ENCODE data around the gene CST3.
A peak's percentile ranks its signal among the peaks of the same experiment; 100 is the strongest.
"Not testable (repeated sequence)": the region's sequence is repeated elsewhere in the genome, so short reads cannot be mapped to it uniquely, and the experiment has no call there.

The CST3 gene

DNA sequence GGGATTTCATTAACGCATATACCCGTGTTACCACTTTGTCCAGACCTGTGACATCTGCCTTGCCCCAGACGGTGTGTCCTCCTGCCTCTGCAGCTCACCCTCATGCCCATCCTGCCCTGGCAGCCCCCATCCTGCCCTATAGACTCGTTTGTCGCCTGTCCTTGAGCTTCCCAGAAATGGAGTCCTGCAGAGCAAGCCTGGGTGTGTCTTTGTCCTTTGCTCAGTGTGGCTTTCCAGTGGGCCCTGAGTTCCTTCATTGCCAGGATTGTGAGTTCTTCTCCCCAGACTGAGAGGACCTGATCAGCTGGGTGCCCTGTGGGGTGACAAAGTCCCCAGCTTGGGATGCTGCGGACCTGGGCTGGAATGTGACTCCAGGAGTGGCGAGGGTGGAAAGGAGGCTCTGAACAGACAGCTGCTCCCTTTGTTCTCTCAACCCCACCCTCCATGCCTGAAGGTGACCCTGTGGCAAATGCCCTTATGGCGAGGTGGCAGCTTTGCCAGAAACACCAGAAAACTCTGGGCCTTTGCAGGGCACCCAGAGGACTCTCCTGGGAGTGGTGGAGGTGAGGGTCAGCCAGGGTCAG, 2.4 kb upstream of the CST3 start:
- Mint-ChIP-seq H3K4me3 (no peak overlapping the region), H3K4me1 (peaks cover 16% of the 10 kb centered on the region), H3K27ac (no peak overlapping the region), H3K9me3 (no peaks in the 10 kb centered on the region), H3K27me3 (peaks cover 46% of the 10 kb centered on the region)
- ATAC-seq (no peak), DNase-seq (no peak)

DNA sequence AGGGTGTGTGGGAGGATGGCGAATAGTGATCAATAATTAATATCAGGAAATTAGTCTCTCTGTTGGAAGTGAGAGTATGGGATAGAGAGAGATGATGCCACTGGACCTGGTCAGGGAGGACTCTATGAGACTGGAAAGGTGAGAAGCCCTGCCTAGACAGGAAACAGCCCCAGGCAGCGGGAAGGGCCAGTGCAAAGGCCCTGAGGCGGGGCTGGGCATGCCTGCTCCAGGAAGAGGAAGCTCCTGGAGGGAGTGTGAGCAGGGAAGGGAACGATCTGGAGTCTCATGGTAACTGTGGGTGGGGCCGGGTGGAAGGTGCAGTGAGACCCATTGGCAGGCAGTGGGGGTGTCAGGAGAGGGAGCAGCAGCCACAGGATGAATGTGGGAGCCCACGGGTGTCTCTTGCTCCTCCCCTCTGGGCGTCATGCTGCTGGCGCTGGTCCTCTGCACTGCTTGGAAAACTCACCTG, 1.8 kb upstream of the CST3 start:
- no peak overlapping the region for H3K4me3 Mint-ChIP-seq

DNA sequence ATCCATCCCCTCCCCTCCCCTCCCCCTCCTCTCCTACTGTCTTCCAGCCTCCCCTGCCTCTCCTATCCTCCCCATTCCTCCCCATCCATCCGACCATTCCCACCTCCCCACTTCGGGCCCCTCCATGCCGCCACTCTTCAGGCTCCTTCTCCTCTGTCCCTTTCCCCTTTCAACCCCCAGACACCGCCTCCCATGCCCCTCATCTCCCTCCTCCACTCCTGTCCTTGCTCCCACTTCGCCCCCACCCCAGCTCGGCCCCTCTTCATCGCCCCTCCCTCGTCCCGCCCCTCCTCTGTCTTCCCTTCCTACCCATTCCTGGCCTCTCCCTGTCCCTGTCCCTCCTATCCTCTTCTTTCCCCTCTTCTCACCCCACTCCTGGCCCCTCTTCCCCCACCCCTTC, 554 bp upstream of the CST3 start:
- no peak for ATAC-seq
- H3K9me3 Mint-ChIP-seq: no peaks in the 10 kb centered on the region
- H3K4me1 Mint-ChIP-seq: peaks cover 11% of the 10 kb centered on the region
- peaks cover 46% of the 10 kb centered on the region for H3K27me3 Mint-ChIP-seq
- no peak overlapping the region for H3K27ac Mint-ChIP-seq
- no peak overlapping the region for H3K4me3 Mint-ChIP-seq
- no peak for DNase-seq

More for the DNA sequence above, 1.8 kb upstream of the CST3 start:
- no peak for DNase-seq
- ATAC-seq: no peak
- H3K9me3 Mint-ChIP-seq: no peaks in the 10 kb centered on the region
- H3K4me1 Mint-ChIP-seq: peaks cover 16% of the 10 kb centered on the region
- peaks cover 46% of the 10 kb centered on the region for H3K27me3 Mint-ChIP-seq
- H3K27ac Mint-ChIP-seq: no peak overlapping the region

DNA sequence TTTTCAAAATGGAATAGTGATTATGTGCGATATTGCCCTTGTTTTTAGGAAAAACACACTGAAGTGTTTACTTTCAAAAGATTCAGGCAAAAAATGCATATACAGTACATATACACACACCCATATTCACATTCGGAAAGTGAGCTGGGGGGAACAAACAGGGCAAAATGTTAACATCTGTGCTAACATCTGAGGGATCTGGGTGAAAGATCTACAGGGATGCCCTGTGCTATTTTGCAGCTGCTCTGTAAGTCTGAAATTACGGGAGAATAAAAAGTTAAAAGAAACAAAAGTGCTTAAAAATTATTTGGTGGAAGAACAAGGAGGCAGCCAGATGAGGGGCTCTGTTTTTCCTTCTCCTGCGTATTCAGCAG, 860 bp downstream of the CST3 start:
- H3K9me3 Mint-ChIP-seq: no peaks in the 10 kb centered on the region

DNA sequence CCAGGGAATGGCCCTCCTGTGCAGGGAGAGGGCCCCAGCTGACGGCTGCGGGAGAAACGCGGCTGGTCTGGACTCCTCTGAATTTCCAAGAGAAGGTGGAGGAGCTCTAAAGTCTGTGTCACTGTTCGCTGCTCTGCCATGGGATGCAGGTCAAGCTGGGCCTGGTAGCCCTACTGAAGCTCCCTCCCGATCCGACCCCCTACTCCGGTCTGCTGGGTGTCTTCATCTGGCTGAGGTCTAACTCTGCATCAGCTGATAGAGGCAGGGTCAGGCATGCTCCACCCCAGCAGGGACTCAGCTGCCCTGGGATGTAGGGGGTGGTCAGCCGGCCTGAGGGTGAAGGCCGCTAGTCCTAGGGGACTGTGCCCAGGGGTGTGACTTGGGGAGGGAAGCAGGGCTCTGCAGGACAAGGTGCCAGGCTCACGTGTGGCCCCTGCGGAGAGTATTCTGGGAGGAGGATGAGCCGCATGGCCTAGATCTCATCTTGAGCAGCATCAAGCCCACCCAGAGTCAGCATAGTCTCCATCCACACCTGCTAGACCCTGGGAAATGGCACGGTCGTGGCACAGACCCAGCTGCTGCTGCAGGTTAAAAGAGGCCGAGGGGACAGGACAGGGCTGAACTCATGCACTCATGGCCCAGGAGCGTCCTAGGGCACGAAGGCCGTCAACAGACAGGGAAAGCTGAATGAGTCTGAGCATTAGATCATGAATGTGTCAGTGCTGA, 1.4 kb downstream of the CST3 start:
- DNase-seq: no peak
- Mint-ChIP-seq H3K27me3 (peaks cover 46% of the 10 kb centered on the region), H3K9me3 (no peaks in the 10 kb centered on the region), H3K27ac (peak overlapping the region in 1 of 2 donors; percentile 80), H3K4me3 (peak overlapping the region; percentile 53 to 74), H3K4me1 (peaks cover 11% of the 10 kb centered on the region)
- no peak for ATAC-seq

More for the DNA sequence above, 860 bp downstream of the CST3 start:
- Mint-ChIP-seq H3K4me1 (peaks cover 11% of the 10 kb centered on the region), H3K27me3 (peaks cover 46% of the 10 kb centered on the region), H3K27ac (no peak overlapping the region), H3K4me3 (peak overlapping the region; percentile 53 to 74)
- DNase-seq (no peak), ATAC-seq (no peak)

DNA sequence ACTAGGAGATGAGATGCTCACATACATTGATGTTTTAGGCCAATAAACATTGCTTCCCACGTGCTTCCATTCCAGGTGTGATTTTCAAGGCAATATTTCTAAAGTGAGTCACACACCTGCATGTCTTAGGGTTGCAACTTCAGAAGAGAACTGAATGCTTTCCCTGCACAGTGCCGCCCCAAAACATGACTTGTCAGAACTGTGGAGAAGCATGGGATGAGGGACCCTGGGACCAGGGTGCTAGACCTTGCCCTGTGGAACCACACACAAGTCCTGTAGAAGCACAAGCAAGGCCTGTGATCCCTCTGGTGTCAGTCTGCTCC, 2.0 kb downstream of the CST3 start:
- H3K9me3 Mint-ChIP-seq, H3K27ac Mint-ChIP-seq, DNase-seq, H3K4me3 Mint-ChIP-seq, ATAC-seq: not testable (repeated sequence)
- Mint-ChIP-seq H3K4me1 (peaks cover 11% of the 10 kb centered on the region), H3K27me3 (peaks cover 44% of the 10 kb centered on the region)

DNA sequence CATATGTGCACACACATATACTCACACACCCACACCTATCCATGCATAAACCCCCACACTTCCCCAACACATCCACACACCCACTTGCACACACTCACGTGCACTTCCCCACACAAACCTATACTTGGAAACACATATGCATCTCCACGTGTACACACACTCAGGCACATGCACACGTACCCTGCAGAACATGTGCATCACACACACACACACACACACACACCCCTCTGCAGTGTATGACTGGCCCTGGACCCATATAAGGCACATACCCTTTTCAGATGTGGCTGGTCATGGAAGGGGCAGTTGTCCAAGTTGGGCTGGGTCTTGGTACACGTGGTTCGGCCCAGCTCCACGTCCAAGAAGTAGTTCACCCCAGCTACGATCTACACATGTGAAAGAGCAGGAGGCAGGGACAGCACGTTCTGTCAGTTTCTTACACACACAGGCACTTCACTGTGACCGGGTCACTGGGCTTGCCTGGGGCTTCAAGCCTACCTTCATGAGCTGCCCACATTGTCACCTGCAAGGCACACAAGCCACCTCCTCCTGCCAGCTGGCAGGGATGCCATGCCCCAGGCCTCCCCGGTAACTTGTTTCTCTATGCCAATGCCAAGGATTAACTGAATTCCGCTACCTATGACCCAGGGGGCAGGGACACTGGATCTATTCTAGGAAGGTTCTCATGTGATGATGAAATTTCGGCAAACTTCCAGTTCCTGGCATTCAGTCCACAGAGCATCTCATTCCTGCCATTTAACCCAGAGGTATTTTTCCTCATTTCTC, 2.6 kb downstream of the CST3 start:
- H3K9me3 Mint-ChIP-seq: no peaks in the 10 kb centered on the region
- peaks cover 39% of the 10 kb centered on the region for H3K27me3 Mint-ChIP-seq
- no peak for DNase-seq
- H3K4me3 Mint-ChIP-seq: no peak overlapping the region
- H3K4me1 Mint-ChIP-seq: peaks cover 11% of the 10 kb centered on the region
- H3K27ac Mint-ChIP-seq: no peak overlapping the region
- ATAC-seq: no peak

DNA sequence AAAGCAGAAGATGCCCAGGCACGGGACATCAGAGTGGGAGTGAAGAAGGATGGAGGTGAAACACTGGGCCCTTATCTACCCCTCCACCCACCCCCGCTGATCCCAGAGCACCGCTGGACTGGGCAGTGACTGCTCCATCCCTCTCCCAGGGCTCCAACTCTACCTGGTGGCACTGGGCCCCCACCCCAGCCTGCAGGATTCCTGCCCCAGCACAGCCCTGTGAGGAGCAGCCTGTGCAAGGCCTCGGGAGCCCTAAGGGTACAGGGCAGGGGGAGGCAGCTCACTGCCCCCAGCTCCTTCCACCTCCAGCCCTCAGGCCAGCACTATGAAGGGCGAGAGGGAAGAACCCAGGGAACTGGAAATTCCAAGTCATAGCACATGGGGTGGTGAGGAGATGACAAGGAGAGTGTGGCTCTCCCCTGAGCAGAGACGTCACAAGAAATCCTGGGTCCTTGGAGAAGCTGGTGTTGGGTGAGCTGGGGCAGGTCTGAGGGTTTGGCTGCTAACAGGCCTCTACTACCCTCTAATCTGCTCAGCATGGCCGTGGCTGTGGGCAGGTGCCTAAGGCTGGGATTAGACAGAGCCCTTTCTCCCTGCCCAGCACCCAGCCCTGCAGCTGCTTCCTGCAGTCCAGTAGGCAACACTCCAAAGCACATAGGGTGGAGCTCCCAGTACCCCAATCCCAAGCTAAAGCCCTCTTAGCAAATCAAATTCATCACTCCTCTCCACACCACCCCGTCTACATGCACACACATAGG, 3.5 kb downstream of the CST3 start:
- ATAC-seq (peak; percentile 11), DNase-seq (no peak)
- H3K4me1 Mint-ChIP-seq: peaks cover 11% of the 10 kb centered on the region
- no peaks in the 10 kb centered on the region for H3K9me3 Mint-ChIP-seq
- peaks cover 36% of the 10 kb centered on the region for H3K27me3 Mint-ChIP-seq
- no peak overlapping the region for H3K4me3 Mint-ChIP-seq
- H3K27ac Mint-ChIP-seq: no peak overlapping the region

DNA sequence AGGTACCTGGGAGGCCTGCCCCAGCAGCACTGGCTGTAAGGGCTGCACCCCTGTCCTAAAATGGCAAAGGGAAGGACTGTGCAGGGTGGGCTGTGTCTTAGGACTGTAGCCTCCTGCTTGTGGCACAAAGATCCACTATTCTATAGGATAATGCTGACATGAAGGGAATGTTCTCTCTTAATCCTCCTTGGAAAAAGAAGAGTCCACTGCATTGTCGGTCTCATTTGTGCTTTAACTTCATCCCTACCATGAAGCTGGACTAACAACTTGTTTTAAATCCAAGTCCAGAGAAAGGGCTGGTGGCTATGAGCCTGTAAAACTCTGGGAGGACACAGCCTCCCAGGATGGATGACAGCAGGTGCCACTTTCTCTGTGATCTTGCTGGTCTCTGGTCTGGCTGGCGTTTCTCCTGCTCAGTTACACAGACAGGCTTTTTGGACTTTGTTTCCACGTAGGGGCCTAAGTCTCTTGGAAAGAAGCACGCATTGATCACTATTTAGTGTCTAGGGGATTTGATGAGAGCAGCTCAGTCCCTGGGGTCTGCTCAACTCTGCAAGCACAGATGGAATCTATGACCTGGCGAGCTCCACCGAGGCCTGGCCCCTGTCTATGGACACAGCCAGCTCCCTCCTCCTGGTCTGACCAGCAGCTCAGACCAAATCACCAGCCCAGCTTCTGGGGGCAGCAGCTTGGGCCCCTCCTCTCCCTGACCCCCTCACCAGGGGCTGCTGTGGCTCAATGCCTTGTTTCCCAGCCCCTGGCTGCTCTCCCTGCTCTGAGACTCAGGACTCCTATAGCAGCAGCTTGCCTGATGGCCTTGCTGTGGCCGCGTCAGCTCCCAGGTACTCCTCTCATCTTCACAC, 4.8 kb downstream of the CST3 start:
- Mint-ChIP-seq H3K27me3 (peaks cover 34% of the 10 kb centered on the region), H3K4me1 (peaks cover 11% of the 10 kb centered on the region), H3K9me3 (no peaks in the 10 kb centered on the region), H3K4me3 (no peak overlapping the region), H3K27ac (peak overlapping the region in 1 of 2 donors; percentile 77)
- no peak for DNase-seq
- no peak for ATAC-seq

DNA sequence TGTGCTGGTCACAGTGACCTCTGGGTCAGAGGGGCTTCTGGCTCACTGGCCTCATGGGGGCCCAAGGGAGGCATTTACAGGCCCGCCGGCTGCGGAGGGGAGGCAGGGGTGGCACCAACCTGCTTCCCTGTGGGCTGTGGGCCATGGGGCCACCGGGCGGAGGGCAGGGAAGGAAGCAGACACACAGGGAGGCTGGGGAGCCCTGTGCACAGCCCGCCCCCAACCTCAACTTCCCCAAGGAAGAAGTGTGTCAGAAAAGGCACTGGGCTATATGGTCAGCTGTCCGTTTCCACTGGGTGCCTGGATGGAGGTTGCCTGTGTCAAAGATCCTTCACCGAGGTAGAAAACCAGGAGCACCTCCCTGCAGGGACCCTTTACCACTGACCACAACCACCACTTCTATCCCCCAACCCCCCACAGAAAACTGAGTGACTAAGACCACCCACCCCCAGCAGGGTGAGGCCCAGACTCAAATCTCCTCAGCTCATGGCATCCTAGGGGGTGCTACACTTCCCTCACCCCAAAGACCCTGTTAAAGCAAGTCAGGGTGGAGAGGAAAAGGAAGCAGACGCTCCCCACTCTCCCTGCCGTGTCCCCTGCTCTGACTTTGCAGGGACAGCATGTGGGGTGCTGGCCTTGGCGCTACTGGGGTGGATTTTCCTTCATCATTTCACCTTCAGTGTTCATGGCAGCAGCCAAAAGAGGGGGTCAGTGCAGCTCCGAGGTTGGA, 5.6 kb downstream of the CST3 start:
- H3K27ac Mint-ChIP-seq: peak overlapping the region in 1 of 2 donors; percentile 77
- H3K9me3 Mint-ChIP-seq: no peaks in the 10 kb centered on the region
- peaks cover 30% of the 10 kb centered on the region for H3K27me3 Mint-ChIP-seq
- DNase-seq (no peak), ATAC-seq (no peak)
- no peak overlapping the region for H3K4me3 Mint-ChIP-seq
- H3K4me1 Mint-ChIP-seq: peaks cover 9% of the 10 kb centered on the region

DNA sequence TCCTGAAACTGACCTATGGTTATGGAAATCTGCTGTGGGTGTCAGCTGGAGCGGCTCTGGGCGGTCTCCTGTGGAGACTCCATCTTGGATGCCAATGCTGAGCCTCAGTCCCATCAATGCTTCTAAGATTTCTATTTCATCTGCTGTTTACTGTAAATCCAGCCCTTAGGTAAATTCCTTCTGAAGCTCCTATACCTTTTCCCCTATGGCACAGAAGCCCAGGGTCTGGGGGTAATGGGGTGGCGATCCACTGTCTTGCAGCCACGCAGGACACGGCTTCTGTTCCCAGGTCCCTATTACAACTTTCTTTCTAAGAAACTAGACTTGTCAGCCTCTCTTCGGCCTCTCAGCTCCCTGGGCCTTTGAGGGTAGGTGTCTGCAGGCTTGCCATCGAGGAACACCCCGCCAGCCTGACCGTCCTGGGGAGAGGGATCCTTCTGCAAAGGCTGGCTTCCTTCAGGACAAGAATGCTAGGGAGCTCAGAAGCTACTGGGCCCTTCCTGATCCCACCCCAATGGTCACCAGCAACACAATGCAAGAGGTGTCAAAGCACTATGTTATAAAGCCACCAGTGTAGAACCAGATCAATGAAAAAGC, 6.4 kb downstream of the CST3 start:
- H3K9me3 Mint-ChIP-seq: no peaks in the 10 kb centered on the region
- no peak overlapping the region for H3K27ac Mint-ChIP-seq
- H3K4me3 Mint-ChIP-seq: no peak overlapping the region
- peaks cover under 1% of the 10 kb centered on the region for H3K4me1 Mint-ChIP-seq
- ATAC-seq: no peak
- peaks cover 21% of the 10 kb centered on the region for H3K27me3 Mint-ChIP-seq
- no peak for DNase-seq

DNA sequence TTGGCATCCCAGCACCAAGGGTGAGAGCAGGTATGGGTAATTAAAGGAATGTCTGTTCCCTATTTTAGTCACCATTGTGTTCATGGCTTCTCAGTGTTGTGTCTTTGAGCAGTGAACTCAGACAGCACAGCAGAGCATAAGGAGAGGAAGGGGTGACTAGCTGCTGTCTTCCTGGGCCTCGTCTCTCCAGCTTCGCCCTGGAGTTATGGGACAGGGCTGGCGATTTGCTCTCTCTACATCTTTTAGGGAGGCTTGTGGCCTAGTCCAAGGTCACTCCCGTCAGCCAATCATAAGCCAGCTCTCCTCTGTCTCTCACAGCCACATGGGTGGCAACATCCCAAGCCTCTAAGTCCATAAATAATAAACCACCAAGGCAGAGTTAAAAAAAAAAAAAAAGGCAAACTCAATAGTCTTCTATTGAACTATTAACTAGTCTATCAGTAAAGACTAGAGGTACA, 7.3 kb downstream of the CST3 start:
- no peak for ATAC-seq
- Mint-ChIP-seq H3K4me3 (no peak overlapping the region), H3K4me1 (no peaks in the 10 kb centered on the region), H3K9me3 (no peaks in the 10 kb centered on the region), H3K27ac (no peak overlapping the region), H3K27me3 (peaks cover 14% of the 10 kb centered on the region)
- DNase-seq: no peak

DNA sequence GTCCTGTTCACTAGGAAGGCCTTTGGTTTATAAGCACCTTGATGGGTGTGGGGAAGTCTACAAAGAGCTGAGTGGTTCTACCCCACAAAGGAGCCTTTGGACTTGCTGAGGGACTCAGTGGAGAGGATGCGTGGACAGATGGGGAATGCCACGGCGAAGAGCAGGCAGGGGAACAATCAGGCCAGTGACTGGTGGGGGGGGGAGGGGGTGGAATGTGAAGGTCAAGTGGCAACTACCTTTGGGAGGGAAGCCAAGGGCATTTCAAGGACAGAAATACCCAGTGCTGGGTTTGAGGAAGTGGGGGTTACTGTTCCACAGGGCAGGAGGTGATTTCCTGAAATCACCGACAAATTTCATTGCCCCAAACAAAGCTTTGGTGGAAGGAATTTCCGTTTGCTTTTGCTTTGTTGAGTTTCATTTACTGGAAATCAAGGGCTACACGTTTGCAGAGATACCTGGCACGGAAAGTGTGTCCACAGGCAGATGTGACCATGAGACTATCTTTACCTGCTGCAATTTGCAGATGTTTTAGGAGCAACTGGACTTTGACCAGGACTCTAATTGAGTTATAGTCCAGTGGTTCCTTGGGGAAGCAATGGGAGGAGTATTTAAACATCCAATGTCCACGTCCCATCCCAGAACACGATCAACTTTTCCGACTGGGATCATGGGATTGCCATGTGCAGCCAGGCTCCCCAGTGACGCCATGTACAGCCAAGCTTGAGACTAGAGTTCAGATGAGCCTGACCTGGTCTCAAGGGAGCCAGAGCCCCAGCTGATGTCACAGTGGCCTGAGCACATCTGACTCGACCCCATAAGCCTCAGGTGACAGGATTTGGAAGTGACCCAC, 8.0 kb downstream of the CST3 start:
- Mint-ChIP-seq H3K9me3 (no peaks in the 10 kb centered on the region), H3K4me3 (no peak overlapping the region), H3K27ac (no peak overlapping the region), H3K27me3 (peaks cover 17% of the 10 kb centered on the region), H3K4me1 (no peaks in the 10 kb centered on the region)
- DNase-seq: no peak
- ATAC-seq: no peak
